Vagina (tissue), 2 donors: ENCODE data around the gene G3BP1.

Source experiments
- CTCF ChIP-seq, 3 experiments: fragments of 450-650 bp in 2 of 3; fragments of 200-600 bp in 1 of 3; sonication (generic) in 1 of 3; IDR thresholded peaks; one replicate each; pipeline ENCODE4 v1.5.1; 2017 to 2019; ENCODE audit warnings: antibody characterized with exemption in 3 of 3, mild to moderate bottlenecking in 2 of 3, moderate library complexity in 2 of 3
- POLR2A ChIP-seq, 2 donors: fragments of 450-650 bp; IDR thresholded peaks; one replicate each; pipeline ENCODE4 v1.6.1; 2017; ENCODE audit warnings: antibody characterized with exemption in 2 of 2, mild to moderate bottlenecking in 2 of 2, moderate library complexity in 2 of 2
- POLR2AphosphoS5 ChIP-seq, 2 donors: sonication (generic); formaldehyde crosslinking; IDR thresholded peaks; one replicate each; pipeline ENCODE4 v1.9.0; 2017; ENCODE audit warnings: antibody characterized with exemption in 2 of 2, mild to moderate bottlenecking in 2 of 2, low read depth in 1 of 2; ENCODE audit not compliant: insufficient read depth in 1 of 2

DNA sequence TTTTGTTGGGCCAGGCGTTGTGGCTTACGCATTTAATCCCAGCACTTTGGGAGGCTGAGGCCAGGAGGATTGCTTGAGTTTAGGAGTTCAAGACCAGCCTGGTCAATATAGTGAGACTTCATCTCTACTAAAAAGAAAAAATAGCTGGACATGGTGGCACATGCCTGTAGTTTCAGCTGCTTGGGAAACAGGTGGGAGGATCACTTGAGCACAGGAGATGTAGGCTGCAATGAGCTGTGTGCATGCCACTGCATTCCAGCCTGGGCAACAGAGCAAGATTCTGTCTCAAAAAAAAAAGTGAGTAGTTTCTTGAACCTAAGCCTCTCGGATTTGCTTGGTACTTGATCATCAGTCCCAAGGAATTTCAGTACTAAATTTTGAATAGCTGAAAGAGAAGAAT, 26.9 kb downstream of the G3BP1 start:
- TF ChIP-seq CTCF (IDR thresholded peaks at IDR 0.05): no peak
- TF ChIP-seq POLR2A (IDR thresholded peaks at IDR 0.05): no peak
- no peak for TF ChIP-seq POLR2AphosphoS5 (IDR thresholded peaks at IDR 0.05; ENCODE audit: insufficient read depth in 1 of 2, low read depth in 1 of 2)
